Small intestine (tissue), 7 donors: ENCODE data around the gene MMP12. TPM values are rescaled to one million over a fixed set of nuclear protein-coding genes. Genes with fewer than 3 reads are reported as not detected.
"Not testable (repeated sequence)": the region's sequence is repeated elsewhere in the genome, so short reads cannot be mapped to it uniquely, and the experiment has no call there.

Source experiments
- DNase-seq, 2 donors: peaks; one replicate each; pipeline versions ENCODE4 v3.0.0 to v3.0.0-alpha.2; 2013
- FAIRE-seq: peaks from 2 replicates; lab custom pipeline; 2012; peaks lifted over from hg19 to GRCh38; lab: Jason Lieb, UNC
- H3K27ac ChIP-seq, 3 donors: one replicate each; pipeline ENCODE4 v1.5.1; 2013; ENCODE audit warnings: low read length in 2 of 3, mild to moderate bottlenecking in 2 of 3, control low read depth in 1 of 3, inconsistent platforms in 1 of 3, low read depth in 1 of 3, moderate library complexity in 1 of 3
- H3K27me3 ChIP-seq, 3 donors: one replicate each; pipeline ENCODE4 v1.6.1; 2013; ENCODE audit warnings: low read length in 3 of 3, inconsistent platforms in 1 of 3; ENCODE audit not compliant: control insufficient read depth in 3 of 3, insufficient read depth in 3 of 3
- H3K36me3 ChIP-seq, 3 donors: one replicate each; pipeline ENCODE4 v1.6.1; 2013; ENCODE audit warnings: low read length in 3 of 3, inconsistent platforms in 1 of 3, low read depth in 1 of 3, mild to moderate bottlenecking in 1 of 3, moderate library complexity in 1 of 3; ENCODE audit not compliant: control insufficient read depth in 3 of 3, insufficient read depth in 2 of 3
- H3K4me1 ChIP-seq, 3 donors: one replicate each; pipeline ENCODE4 v1.6.1; 2013; ENCODE audit warnings: low read length in 2 of 3, inconsistent platforms in 1 of 3, low read depth in 1 of 3, mild to moderate bottlenecking in 1 of 3, moderate library complexity in 1 of 3; ENCODE audit not compliant: control insufficient read depth in 3 of 3, insufficient read depth in 2 of 3
- H3K4me3 ChIP-seq, 3 donors: one replicate each; pipeline ENCODE4 v1.5.1; 2013; ENCODE audit warnings: low read length in 3 of 3, control low read depth in 1 of 3, inconsistent platforms in 1 of 3, low read depth in 1 of 3, mild to moderate bottlenecking in 1 of 3, moderate library complexity in 1 of 3
- H3K9me3 ChIP-seq, 2 donors: one replicate each; pipeline ENCODE4 v1.6.1; 2013; ENCODE audit warnings: low read depth in 1 of 2, low read length in 1 of 2; ENCODE audit not compliant: control insufficient read depth in 2 of 2, insufficient read depth in 1 of 2
- WGBS, 3 donors: extraction: QIAGEN DNeasy Blood & Tissue Kit; methylation state at CpG; one replicate each; pipeline ENCODE4 v1.1.7; 2013; 5-methylcytosine and 5-hydroxymethylcytosine counted together
- polyA plus RNA-seq, 4 donors: library from polyadenylated mRNA; stranded (reverse) in 3 of 4; unstranded in 1 of 4; fragments of 200-250 nt in 3 of 4; fragments of 120-200 nt in 1 of 4; gene quantifications; one replicate each; pipeline versions ENCODE4 v1.2.1 to v1.2.3, GENCODE V29; 2013
- donor health status: healthy with polysubstance abuse.
- donor health status: control.
- donor health status: control.
- donor health status: Bipolar disorder and iron deficiency.
- donor health status: healthy.

MMP12 gene
- polyA plus RNA-seq, 4 donors, result 0.81 to 3.3 TPM; not detected in 2

- not testable (repeated sequence) for H3K27me3 ChIP-seq, H3K27ac ChIP-seq, FAIRE-seq, H3K9me3 ChIP-seq, H3K4me3 ChIP-seq, DNase-seq, H3K36me3 ChIP-seq, H3K4me1 ChIP-seq
- WGBS, 3 donors, result 77 to 93% (median 80%) methylated on average over 5 of the region's 5 CpGs
Measured at GRCh38 chr11:102903895-102904294, 29.1 kb upstream of the MMP12 start.

DNA sequence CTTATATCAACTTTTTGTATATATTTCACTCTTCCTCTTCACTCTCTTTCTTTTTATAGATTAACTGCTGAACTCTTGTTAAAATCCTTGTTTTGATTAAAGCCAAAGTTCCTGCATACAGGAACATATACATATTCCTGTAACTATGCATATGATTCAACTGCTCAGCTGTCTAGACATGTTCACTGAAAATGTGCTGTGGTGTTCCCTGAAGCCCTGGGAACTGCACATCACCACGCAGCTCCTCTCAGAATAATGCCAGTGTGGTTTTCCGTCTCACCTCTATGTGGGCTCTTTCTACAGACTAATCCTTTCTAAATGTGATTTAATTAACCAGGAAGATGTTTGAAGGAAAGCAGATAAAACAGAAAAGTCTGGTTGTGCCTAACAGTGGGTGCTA is 25.6 kb upstream of the MMP12 start:
- no peak overlapping the region for H3K4me3 ChIP-seq
- H3K4me1 ChIP-seq, result no peaks in the 10 kb centered on the region
- H3K27me3 ChIP-seq, result no peaks in the 10 kb centered on the region
- DNase-seq (no peak), FAIRE-seq (no peak)
- H3K9me3 ChIP-seq, result peaks cover 0 to 5% of the 10 kb centered on the region in 2 donors
- no peak overlapping the region for H3K27ac ChIP-seq
- no peaks in the 10 kb centered on the region for H3K36me3 ChIP-seq
- 81 to 87% (median 84%) methylated on average over 2 of the region's 2 CpGs for WGBS, 3 donors

DNA sequence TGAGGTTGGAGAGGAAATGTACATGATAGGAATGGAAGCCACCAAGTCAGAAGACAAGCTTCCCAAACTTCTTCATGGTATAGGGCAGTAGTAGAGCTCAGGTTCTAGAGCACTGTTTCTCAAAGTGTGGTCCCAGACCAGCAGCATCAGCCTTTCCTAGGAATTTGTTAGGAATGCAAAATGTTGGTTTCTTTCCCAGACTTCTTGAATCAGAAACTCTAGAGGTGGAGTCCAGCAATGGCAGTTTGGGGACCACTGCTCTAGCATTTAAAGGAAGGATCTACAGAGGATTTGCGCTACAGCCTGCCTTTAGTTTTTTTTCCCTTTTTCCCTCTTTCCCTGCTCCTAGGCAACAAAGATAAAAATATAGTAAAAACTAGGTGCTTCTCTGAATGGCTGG is 17.0 kb upstream of the MMP12 start:
- no peaks in the 10 kb centered on the region for H3K36me3 ChIP-seq
- no peak overlapping the region for H3K4me3 ChIP-seq
- H3K9me3 ChIP-seq, result peaks cover 0 to 10% of the 10 kb centered on the region in 2 donors
- 92 to 96% (median 95%) methylated on average over 1 of the region's 1 CpG for WGBS, 3 donors
- no peak overlapping the region for H3K27ac ChIP-seq
- peaks cover 0 to 2% (median 0%) of the 10 kb centered on the region in 3 donors for H3K27me3 ChIP-seq
- FAIRE-seq (no peak), DNase-seq (no peak)
- no peaks in the 10 kb centered on the region for H3K4me1 ChIP-seq

GRCh38 chr11:102886999-102887398 is 12.2 kb upstream of the MMP12 start:
- no peaks in the 10 kb centered on the region for H3K36me3 ChIP-seq
- FAIRE-seq, result no peak
- no peak for DNase-seq
- H3K9me3 ChIP-seq, result no peaks in the 10 kb centered on the region
- H3K4me3 ChIP-seq, result no peak overlapping the region
- no peaks in the 10 kb centered on the region for H3K4me1 ChIP-seq
- H3K27me3 ChIP-seq, result no peaks in the 10 kb centered on the region
- 78 to 83% (median 79%) methylated on average over 6 of the region's 6 CpGs for WGBS, 3 donors
- H3K27ac ChIP-seq, result no peak overlapping the region

- 74 to 87% (median 77%) methylated on average over 3 of the region's 3 CpGs for WGBS, 3 donors
- no peaks in the 10 kb centered on the region for H3K27me3 ChIP-seq
- no peak for FAIRE-seq
- no peaks in the 10 kb centered on the region for H3K4me1 ChIP-seq
- H3K9me3 ChIP-seq, result no peaks in the 10 kb centered on the region
- no peak overlapping the region for H3K4me3 ChIP-seq
- no peaks in the 10 kb centered on the region for H3K36me3 ChIP-seq
- H3K27ac ChIP-seq, result no peak overlapping the region
- DNase-seq, result no peak
Measured at GRCh38 chr11:102883141-102883540, 8.4 kb upstream of the MMP12 start.

GRCh38 chr11:102882389-102883024 is 7.7 kb upstream of the MMP12 start:
- Histone ChIP-seq H3K4me1 (no peaks in the 10 kb centered on the region), H3K27me3 (no peaks in the 10 kb centered on the region), H3K27ac (no peak overlapping the region), H3K36me3 (no peaks in the 10 kb centered on the region), H3K9me3 (no peaks in the 10 kb centered on the region), H3K4me3 (no peak overlapping the region)
- FAIRE-seq, result no peak
- DNase-seq, result peak in 1 of 2 donors; percentile 5
- WGBS, 3 donors, result 81 to 90% (median 89%) methylated on average over 4 of the region's 4 CpGs

DNA sequence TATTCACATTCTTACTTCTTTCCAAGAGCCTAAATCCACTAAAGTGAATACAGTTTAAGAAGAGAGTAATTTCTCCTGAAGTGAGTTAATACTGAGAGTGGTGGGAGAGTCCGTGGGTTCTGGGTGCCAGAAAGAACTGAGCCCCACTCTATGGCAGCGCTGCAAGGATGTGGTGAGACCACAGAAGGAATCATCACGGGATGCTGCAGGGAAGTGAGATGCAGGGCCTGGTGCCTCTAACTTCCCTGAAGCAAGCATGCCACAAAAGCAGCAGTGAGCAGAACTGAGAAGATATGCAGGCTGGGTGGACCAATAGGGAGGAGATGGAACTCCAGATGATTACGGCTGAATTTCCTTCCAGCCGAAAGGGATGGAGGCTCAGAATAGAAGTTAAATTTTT is 5.0 kb upstream of the MMP12 start:
- FAIRE-seq, result no peak
- Histone ChIP-seq H3K4me3 (no peak overlapping the region), H3K27ac (no peak overlapping the region), H3K9me3 (no peaks in the 10 kb centered on the region), H3K27me3 (no peaks in the 10 kb centered on the region), H3K36me3 (no peaks in the 10 kb centered on the region), H3K4me1 (no peaks in the 10 kb centered on the region)
- DNase-seq, result no peak
- 82 to 95% (median 86%) methylated on average over 5 of the region's 5 CpGs for WGBS, 3 donors

GRCh38 chr11:102878595-102878994 is 3.8 kb upstream of the MMP12 start:
- FAIRE-seq (no peak), DNase-seq (no peak)
- no peaks in the 10 kb centered on the region for H3K9me3 ChIP-seq
- H3K27ac ChIP-seq, result no peak overlapping the region
- no peak overlapping the region for H3K4me3 ChIP-seq
- WGBS, 3 donors, result 81 to 99% (median 91%) methylated on average over 2 of the region's 2 CpGs
- no peaks in the 10 kb centered on the region for H3K36me3 ChIP-seq
- H3K27me3 ChIP-seq, result no peaks in the 10 kb centered on the region
- no peaks in the 10 kb centered on the region for H3K4me1 ChIP-seq
